ENCODE measurements around the gene HK3. TPM values are rescaled to one million over a fixed set of nuclear protein-coding genes. Genes with fewer than 3 reads are reported as not detected.

HK3 gene
- total and polyA plus RNA-seq, 2 of the 8 experiments (the other 6 are each of a cell fraction or from before 2014, with no cell fraction given), result not detected

GRCh38 chr5:176915906-176916305 lies 16.8 kb upstream of the HK3 start:
- Histone ChIP-seq H3K27me3 (replicated peaks in 1 of 4; ENCODE audit: control insufficient read depth in 3 of 4, extremely low read depth in 1 of 4, insufficient read depth in 3 of 4, low read length in 3 of 4) (no peaks in the 10 kb centered on the region), H3K23me2 (ENCODE audit: low read depth, low read length) (no peaks in the 10 kb centered on the region; the same call in 1 of the 2 replicates), H2BK120ac (replicated peaks; ENCODE audit: low read depth, low read length) (no peak overlapping the region), H3K9ac (replicated peaks in 1 of 4; ENCODE audit: extremely low read depth in 1 of 4, low read depth in 3 of 4, low read length in 3 of 4) (no peak overlapping the region), H3K4ac (replicated peaks; ENCODE audit: insufficient read length, low read depth, low read length) (no peak overlapping the region), H3K4me1 (replicated peaks in 1 of 4; ENCODE audit: control insufficient read depth in 3 of 4, insufficient read depth in 4 of 4, low read length in 3 of 4) (no peaks in the 10 kb centered on the region), H2BK12ac (ENCODE audit: low read depth, low read length) (no peak overlapping the region), H2BK20ac (ENCODE audit: low read length) (no peak overlapping the region), H3K79me2 (ENCODE audit: control insufficient read depth in 1 of 2, insufficient read depth in 2 of 2, low read length in 2 of 2) (no peaks in the 10 kb centered on the region; a peak in 1 of 4 replicates), H4K5ac (ENCODE audit: insufficient read length, low read depth, low read length) (no peak overlapping the region), H3K9me3 (ENCODE audit: insufficient read depth in 2 of 2, low read depth in 1 of 2, low read length in 1 of 2) (no peaks in the 10 kb centered on the region), H3K18ac (ENCODE audit: extremely low read depth, low read length) (no peak overlapping the region), H2BK15ac (ENCODE audit: low read length) (no peak overlapping the region), H4K8ac (ENCODE audit: extremely low read depth, insufficient read depth, low read length) (no peak overlapping the region), H3K36me3 (ENCODE audit: control insufficient read depth in 2 of 4, insufficient read depth in 4 of 4, low read length in 3 of 4) (peaks cover 0 to 2% (median 0%) of the 10 kb centered on the region in 4 experiments; a peak in 3 of 8 replicates), H4K91ac (replicated peaks; ENCODE audit: insufficient read length, low read length) (no peak overlapping the region), H2AFZ (ENCODE audit: low read length) (no peak overlapping the region), H4K20me1 (replicated peaks in 1 of 2; ENCODE audit: control insufficient read depth in 1 of 2, insufficient read depth in 2 of 2, low read length in 2 of 2) (peaks cover 0 to 3% of the 10 kb centered on the region in 2 experiments), H3K4me3 (ENCODE audit: extremely low read depth in 1 of 4, insufficient read depth in 2 of 4, low read depth in 3 of 4, low read length in 4 of 4) (no peak overlapping the region), H3K79me1 (ENCODE audit: low read depth, low read length) (no peaks in the 10 kb centered on the region), H2BK5ac (ENCODE audit: low read depth, low read length) (no peak overlapping the region), H2AK5ac (ENCODE audit: low read depth, low read length) (no peak overlapping the region), H3K4me2 (ENCODE audit: insufficient read depth in 1 of 2, low read depth in 2 of 2, low read length in 2 of 2) (no peak overlapping the region), H3K23ac (ENCODE audit: insufficient read length) (no peak overlapping the region), H3K27ac (ENCODE audit: low read depth, low read length) (no peak overlapping the region), H3K14ac (ENCODE audit: insufficient read length) (no peak overlapping the region), H3K56ac (replicated peaks; ENCODE audit: insufficient read length, low read depth, low read length) (no peak overlapping the region)
- DNase-seq (ENCODE audit: low read depth in 1 of 2, low spot score in 2 of 2), result no peak
- WGBS, 2 experiments (ENCODE audit: extremely low coverage in 1 of 2, insufficient coverage in 1 of 2, insufficient read length in 1 of 2, insufficient replicate concordance in 2 of 2, low coverage in 1 of 2, low lambda C conversion rate in 2 of 2, missing lambda C conversion rate in 1 of 2), result 93% methylated on average over 2 of the region's 2 CpGs; no CpG with 5 or more reads in 1 of the 2 experiments
- ChIA-PET POLR2A (ENCODE audit: partially characterized antibody) (interaction anchor here (1.1 to 1.7 kb wide), 2 partner anchors 17 to 18 kb away, joined by 3 read pairs; partner anchors contain the start of gene HK3), CTCF (ENCODE audit: partially characterized antibody) (interaction anchor here (0.7 to 1.4 kb wide), 4 partner anchors 12 to 255 kb away, joined by 3 to 4 read pairs (median 3); no protein-coding TSS in a partner anchor)
- TF ChIP-seq GTF2F1 (IDR thresholded peaks at IDR 0.05; ENCODE audit: borderline replicate concordance, low read depth, low read length), result no peak
- TF ChIP-seq GABPA (IDR thresholded peaks at IDR 0.05; ENCODE audit: borderline replicate concordance, insufficient read depth, low read length), result no peak
- TF ChIP-seq SP1 (IDR thresholded peaks at IDR 0.05; ENCODE audit: low read depth, low read length), result no peak
- TF ChIP-seq TEAD4 (IDR thresholded peaks at IDR 0.05; ENCODE audit: low read depth, low read length), result no peak
- TF ChIP-seq HDAC6 (IDR thresholded peaks at IDR 0.05; ENCODE audit: low read depth, low read length), result no peak
- TF ChIP-seq POLR2AphosphoS5 (IDR thresholded peaks at IDR 0.05; ENCODE audit: low read depth, low read length), result no peak
- no peak for TF ChIP-seq NRF1 (IDR thresholded peaks at IDR 0.05; ENCODE audit: low read depth, low read length)
- no peak for TF ChIP-seq TBP (IDR thresholded peaks at IDR 0.05; ENCODE audit: low read depth, low read length)
- no peak for TF ChIP-seq CTBP2 (IDR thresholded peaks at IDR 0.05; ENCODE audit: borderline replicate concordance, insufficient read depth, insufficient read length, low read length)
- TF ChIP-seq CHD1 (IDR thresholded peaks at IDR 0.05; ENCODE audit: low read depth, low read length), result no peak
- no peak for TF ChIP-seq BACH1 (IDR thresholded peaks at IDR 0.05; ENCODE audit: low read length)
- TF ChIP-seq KDM1A (IDR thresholded peaks at IDR 0.05; ENCODE audit: borderline replicate concordance, low read length), result no peak
- no peak for TF ChIP-seq SIN3A (conservative IDR thresholded peaks at IDR 0.05 in 1 of 2, IDR thresholded peaks at IDR 0.05 in 1 of 2; ENCODE audit: low read depth in 1 of 2, low read length in 2 of 2)
- no peak for TF ChIP-seq FOSL1 (IDR thresholded peaks at IDR 0.05; ENCODE audit: insufficient read depth, low read depth, low read length)
- TF ChIP-seq RBBP5 (IDR thresholded peaks at IDR 0.05; ENCODE audit: borderline replicate concordance, low read depth, low read length), result no peak
- FAIRE-seq, result no peak

All from H1 (cell line).